PC-3 (cell line): ENCODE data around the gene USP46. TPM values are rescaled to one million over a fixed set of nuclear protein-coding genes. Genes with fewer than 3 reads are reported as not detected.

ENCODE experiments used
- ATAC-seq: fragments of 200-7000 bp; cut with Tn5 transposase; 2 replicates; pipeline ENCODE4 v1.9.1; 2020; ENCODE audit warnings: mild to moderate bottlenecking, moderate library complexity
- BruUV-seq: library from RNA; stranded (reverse); fragments of 400-500 nt; replicated peaks from 2 replicates; lab custom pipeline; 2021; lab: Mats Ljungman, UMichigan
- CTCF ChIA-PET: fragments of 300-600 bp; sonication (Branson Sonifier 250); formaldehyde crosslinking; loops from one replicate; lab custom pipeline; 2022; ENCODE audit warnings: antibody characterized with exemption; lab: Charles Lee
- POLR2A ChIA-PET: fragments of 300-600 bp; sonication (Branson Sonifier 250); formaldehyde crosslinking; loops from one replicate; lab custom pipeline; 2022; ENCODE audit warnings: antibody characterized with exemption; ENCODE audit not compliant: unreplicated experiment; lab: Charles Lee
- DNase-seq: peaks from one replicate; pipeline ENCODE4 v3.0.0-alpha.2; 2015
- H2AFZ ChIP-seq: fragments of 300-600 bp; sonication (generic); 2 replicates; pipeline ENCODE4 v1.6.0; 2016; ENCODE audit warnings: antibody characterized with exemption, low read length
- H3F3A ChIP-seq: fragments of 300-600 bp; sonication (generic); one replicate; pipeline ENCODE4 v1.6.0; 2017; ENCODE audit warnings: antibody characterized with exemption, low read length, control low read depth, mild to moderate bottlenecking; ENCODE audit not compliant: unreplicated experiment
- H3K27ac ChIP-seq: fragments of 300-600 bp; sonication (generic); 2 replicates; pipeline ENCODE4 v1.5.1; 2016; ENCODE audit warnings: mild to moderate bottlenecking, low read length
- H3K27me3 ChIP-seq: fragments of 300-600 bp; sonication (generic); 2 replicates; pipeline ENCODE4 v1.6.1; 2016; ENCODE audit warnings: low read length, mixed read lengths
- H3K36me3 ChIP-seq: fragments of 300-600 bp; sonication (generic); 2 replicates; pipeline ENCODE4 v1.6.1; 2016; ENCODE audit warnings: low read depth, mixed run types, low read length, mixed read lengths
- H3K4me1 ChIP-seq: fragments of 300-600 bp; sonication (generic); 2 replicates; pipeline ENCODE4 v1.5.1; 2016; ENCODE audit warnings: low read length; ENCODE audit not compliant: insufficient read depth
- H3K4me2 ChIP-seq: fragments of 300-600 bp; sonication (generic); 2 replicates; pipeline ENCODE4 v1.6.0; 2016; ENCODE audit warnings: low read length
- H3K4me3 ChIP-seq: fragments of 300-600 bp; sonication (generic); 2 replicates; pipeline ENCODE4 v1.5.1; 2016; ENCODE audit warnings: mild to moderate bottlenecking, low read length, mixed read lengths
- H3K79me2 ChIP-seq: fragments of 300-600 bp; sonication (generic); 2 replicates; pipeline ENCODE4 v1.6.1; 2017; ENCODE audit warnings: low read length, mixed read lengths
- H3K9ac ChIP-seq: fragments of 300-600 bp; sonication (generic); 2 replicates; pipeline ENCODE4 v1.6.0; 2016; ENCODE audit warnings: mild to moderate bottlenecking, low read length
- H3K9me2 ChIP-seq: fragments of 300-600 bp; sonication (generic); replicated peaks from 2 replicates; pipeline ENCODE4 v1.6.1; 2016; ENCODE audit warnings: mixed run types, low read length, mixed read lengths
- H3K9me3 ChIP-seq: fragments of 300-600 bp; sonication (generic); 2 replicates; pipeline ENCODE4 v1.6.1; 2016; ENCODE audit warnings: low read length, mixed read lengths
- H4K20me1 ChIP-seq: fragments of 300-600 bp; sonication (generic); 2 replicates; pipeline ENCODE4 v1.6.1; 2016; ENCODE audit warnings: low read length, mixed read lengths
- CTCF ChIP-seq: fragments of 300-600 bp; sonication (generic); conservative IDR thresholded peaks from 2 replicates; pipeline ENCODE4 v1.5.1; 2017; ENCODE audit warnings: antibody characterized with exemption, low read depth, mild to moderate bottlenecking, low read length
- EZH2 ChIP-seq: fragments of 300-600 bp; sonication (generic); IDR thresholded peaks from one replicate; pipeline ENCODE4 v1.6.1; 2017; ENCODE audit warnings: antibody characterized with exemption, mild to moderate bottlenecking, low read length; ENCODE audit not compliant: unreplicated experiment
- EZH2phosphoT487 ChIP-seq: fragments of 300-600 bp; sonication (generic); IDR thresholded peaks from 2 replicates; pipeline ENCODE4 v1.6.1; 2018; ENCODE audit warnings: mild to moderate bottlenecking, antibody characterized with exemption, low read length, borderline replicate concordance
- intact Hi-C: fragments of 100-400 bp; cut with micrococcal nuclease; formaldehyde crosslinking; loops from 2 replicates; pipeline ENCODE4 v1.9.0; 2023
- total RNA-seq: library from RNA; depleted of rRNA; stranded (reverse); fragments of >200 nt; gene quantifications from 2 replicates; pipeline ENCODE4 v1.2.3, GENCODE V29; 2014

Gene USP46
- total RNA-seq, 1 experiment from 2014 or later: 9.4 TPM

- POLR2A ChIA-PET: no interaction called here
- intact Hi-C loops: no loop called here
Measured at GRCh38 chr4:52551487-52551886, 107.6 kb downstream of the USP46 start.

GRCh38 chr4:52550186-52550585, 108.9 kb downstream of the USP46 start:
- intact Hi-C loops: no loop called here
- Histone ChIP-seq H3K36me3 (no peaks in the 10 kb centered on the region), H3K27me3 (peaks cover 11% of the 10 kb centered on the region; the same call in 1 of the 2 replicates), H3K4me2 (no peak overlapping the region), H3F3A (no peaks in the 10 kb centered on the region), H3K9me3 (no peaks in the 10 kb centered on the region), H3K4me1 (peaks cover 3% of the 10 kb centered on the region; the same call in 1 of the 2 replicates), H3K9ac (no peak overlapping the region), H2AFZ (no peak overlapping the region), H3K9me2 (no peaks in the 10 kb centered on the region), H3K27ac (no peak overlapping the region), H3K4me3 (no peak overlapping the region), H4K20me1 (no peaks in the 10 kb centered on the region), H3K79me2 (no peaks in the 10 kb centered on the region)
- ChIA-PET POLR2A (no interaction called here), CTCF (no interaction called here)
- DNase-seq (no peak), ATAC-seq (no peak)
- TF ChIP-seq EZH2phosphoT487: no peak
- no TSS peak for BruUV-seq

More at GRCh38 chr4:52551487-52551886, 107.6 kb downstream of the USP46 start:
- Histone ChIP-seq H3K9me2 (no peaks in the 10 kb centered on the region), H3K27ac (no peak overlapping the region), H3K4me3 (no peak overlapping the region), H3K9ac (no peak overlapping the region), H3F3A (no peaks in the 10 kb centered on the region), H3K36me3 (no peaks in the 10 kb centered on the region), H3K4me1 (no peaks in the 10 kb centered on the region), H3K79me2 (no peaks in the 10 kb centered on the region), H3K27me3 (peaks cover 11% of the 10 kb centered on the region; the same call in 1 of the 2 replicates), H2AFZ (no peak overlapping the region), H4K20me1 (no peaks in the 10 kb centered on the region), H3K4me2 (no peak overlapping the region), H3K9me3 (no peaks in the 10 kb centered on the region)
- CTCF ChIA-PET: no interaction called here
- TF ChIP-seq EZH2phosphoT487: no peak
- no peak for TF ChIP-seq EZH2
- no peak for TF ChIP-seq CTCF
- ATAC-seq (no peak), DNase-seq (no peak)
- no TSS peak for BruUV-seq

- H3K27ac ChIP-seq: no peak overlapping the region
- H3K36me3 ChIP-seq: no peaks in the 10 kb centered on the region
- no peaks in the 10 kb centered on the region for H3F3A ChIP-seq
- POLR2A ChIA-PET: no interaction called here
- peaks cover 11% of the 10 kb centered on the region; the same call in 1 of the 2 replicates for H3K27me3 ChIP-seq
- H2AFZ ChIP-seq: no peak overlapping the region
- H4K20me1 ChIP-seq: no peaks in the 10 kb centered on the region
- DNase-seq: no peak
- H3K4me3 ChIP-seq: no peak overlapping the region
- no peaks in the 10 kb centered on the region for H3K79me2 ChIP-seq
- H3K9ac ChIP-seq: no peak overlapping the region
- H3K4me2 ChIP-seq: no peak overlapping the region
- no peaks in the 10 kb centered on the region for H3K9me3 ChIP-seq
- CTCF ChIA-PET: no interaction called here
- no peak for TF ChIP-seq EZH2phosphoT487
- no peak for TF ChIP-seq CTCF
- peaks cover 3% of the 10 kb centered on the region; the same call in 1 of the 2 replicates for H3K4me1 ChIP-seq
- BruUV-seq: no TSS peak
- no peak for ATAC-seq
- intact Hi-C loops: loop anchor here (10.0 kb wide), 2 partner anchors 314 to 444 kb away; no protein-coding TSS in a partner anchor
- no peaks in the 10 kb centered on the region for H3K9me2 ChIP-seq
Measured at GRCh38 chr4:52548818-52549570, 110.1 kb downstream of the USP46 start.
